Stimulated activated CD4-positive, alpha-beta T cell treated with anti-CD3 and anti-CD28 coated beads, Interleukin-1b, Interleukin-23, amount 100 ng/mL, for 24 hours (primary cell): ENCODE measurements around the gene TCERG1L.
"Not testable (repeated sequence)": the region's sequence is repeated elsewhere in the genome, so short reads cannot be mapped to it uniquely, and the experiment has no call there.

Experiments used
- DNase-seq, 4 experiments: peaks; one replicate each; pipeline ENCODE4 v3.0.0-alpha.2; 2020; ENCODE audit warnings: low read depth in 4 of 4, low spot score in 1 of 4

TCERG1L gene

GRCh38 chr10:131145756-131146155 lies 165.8 kb downstream of the TCERG1L start:
- DNase-seq = no peak

DNA sequence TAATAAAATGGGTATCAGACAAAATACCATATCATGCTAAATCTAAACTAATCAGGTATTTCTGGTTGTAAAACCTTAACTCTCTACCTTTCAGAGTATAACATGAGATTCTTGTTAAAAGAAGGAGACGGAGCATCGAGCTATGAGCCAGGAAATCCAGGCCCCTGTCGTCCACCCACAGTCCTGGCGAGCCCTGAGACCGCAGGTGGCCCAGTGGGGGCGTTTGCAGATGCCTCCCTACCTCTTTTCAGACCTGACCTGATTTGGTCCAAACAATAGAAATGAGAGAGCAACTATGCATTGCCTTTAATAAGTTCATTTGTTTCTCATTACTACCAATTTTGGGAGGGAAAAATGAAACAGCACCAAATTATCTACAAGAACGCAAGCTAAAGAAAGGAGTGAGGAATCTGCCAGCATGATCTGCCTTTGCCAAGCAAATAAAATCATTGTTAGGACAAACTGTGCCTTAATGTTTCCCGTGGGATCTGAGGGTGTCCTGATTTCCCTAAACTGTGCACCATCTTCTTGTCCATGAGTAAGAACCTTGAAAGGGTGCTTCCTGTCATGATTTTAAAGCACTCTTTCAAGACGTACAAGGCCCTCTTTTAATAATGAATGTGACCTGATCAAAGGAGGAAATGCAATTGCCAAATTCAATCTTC lies 166.7 kb downstream of the TCERG1L start:
- no peak for DNase-seq

GRCh38 chr10:131144196-131144595 lies 167.3 kb downstream of the TCERG1L start:
- no peak for DNase-seq

DNA sequence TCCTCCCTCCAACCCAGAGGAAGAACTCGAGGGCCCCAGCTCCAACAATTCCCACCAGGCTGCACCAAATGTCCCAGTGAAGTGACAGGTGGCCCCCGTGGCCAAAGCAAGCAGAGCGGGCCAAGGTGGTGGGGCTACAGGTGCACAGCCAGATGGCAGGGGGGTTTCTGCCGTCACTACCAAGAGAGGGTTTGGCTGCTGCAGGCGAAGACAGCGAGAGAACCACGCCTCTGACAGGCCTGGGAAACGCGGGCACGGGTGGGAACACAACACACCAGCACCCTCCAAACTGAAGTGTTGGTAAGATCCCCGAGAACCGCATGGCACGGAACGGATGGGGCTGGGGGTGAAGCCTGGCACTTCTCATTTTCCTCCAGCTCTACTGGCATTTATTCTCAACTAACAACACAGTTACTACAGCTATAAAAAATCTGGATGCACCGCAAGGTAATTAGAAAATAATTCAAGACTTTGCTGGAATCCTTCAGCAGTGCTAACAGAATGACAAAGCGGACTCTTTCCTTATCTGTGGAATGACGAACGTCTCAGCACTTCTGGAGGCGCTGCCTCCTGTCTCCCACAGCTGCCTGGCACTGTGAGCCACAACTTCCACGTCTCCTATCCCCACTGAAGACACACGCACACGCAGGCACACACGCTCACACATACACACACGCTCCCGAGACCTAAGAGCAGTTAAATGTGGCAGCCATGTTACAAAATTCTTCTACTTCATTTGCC lies 167.9 kb downstream of the TCERG1L start:
- no peak for DNase-seq

DNA sequence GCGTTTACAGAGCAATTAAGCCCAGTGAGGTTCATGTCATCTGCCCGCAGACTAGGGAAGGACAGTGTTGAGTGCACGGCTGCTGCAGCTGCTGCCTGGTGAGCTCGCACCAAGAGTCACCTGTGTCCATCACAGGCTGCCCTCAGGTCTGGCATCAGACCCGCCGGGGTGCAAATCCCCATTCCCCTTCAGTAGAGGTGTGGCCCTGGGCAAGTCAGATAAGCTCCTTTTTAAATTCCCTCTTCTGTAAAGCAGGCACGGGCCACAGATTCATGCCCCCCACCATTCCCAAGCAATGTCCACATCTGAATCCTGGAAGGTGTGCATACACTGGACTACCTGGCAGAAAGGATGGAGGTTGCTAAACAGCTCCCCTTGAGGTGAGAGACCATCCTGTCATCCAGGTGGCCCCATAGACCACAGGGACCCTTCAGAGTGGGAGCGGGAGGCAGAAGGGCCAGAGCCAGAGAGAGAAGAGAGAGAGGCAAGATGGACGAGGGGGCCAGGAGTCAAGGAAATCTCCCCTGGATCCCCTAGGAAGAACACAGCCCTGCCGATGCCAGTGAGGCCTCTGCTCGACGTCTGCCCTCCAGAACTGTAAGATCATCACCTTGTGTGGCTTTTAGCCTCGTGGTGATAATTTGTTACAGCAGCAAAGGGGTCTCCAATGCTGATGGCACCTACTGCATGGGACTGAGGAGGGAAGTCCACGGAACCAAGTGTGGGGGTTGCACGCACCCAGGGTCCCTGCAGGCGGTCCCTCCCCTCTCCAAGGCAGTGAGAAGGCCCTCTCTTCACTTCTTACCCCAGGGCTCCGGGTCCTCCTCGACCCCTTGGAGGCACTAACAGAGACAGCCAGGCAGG lies 168.8 kb downstream of the TCERG1L start:
- no peak for DNase-seq

DNA sequence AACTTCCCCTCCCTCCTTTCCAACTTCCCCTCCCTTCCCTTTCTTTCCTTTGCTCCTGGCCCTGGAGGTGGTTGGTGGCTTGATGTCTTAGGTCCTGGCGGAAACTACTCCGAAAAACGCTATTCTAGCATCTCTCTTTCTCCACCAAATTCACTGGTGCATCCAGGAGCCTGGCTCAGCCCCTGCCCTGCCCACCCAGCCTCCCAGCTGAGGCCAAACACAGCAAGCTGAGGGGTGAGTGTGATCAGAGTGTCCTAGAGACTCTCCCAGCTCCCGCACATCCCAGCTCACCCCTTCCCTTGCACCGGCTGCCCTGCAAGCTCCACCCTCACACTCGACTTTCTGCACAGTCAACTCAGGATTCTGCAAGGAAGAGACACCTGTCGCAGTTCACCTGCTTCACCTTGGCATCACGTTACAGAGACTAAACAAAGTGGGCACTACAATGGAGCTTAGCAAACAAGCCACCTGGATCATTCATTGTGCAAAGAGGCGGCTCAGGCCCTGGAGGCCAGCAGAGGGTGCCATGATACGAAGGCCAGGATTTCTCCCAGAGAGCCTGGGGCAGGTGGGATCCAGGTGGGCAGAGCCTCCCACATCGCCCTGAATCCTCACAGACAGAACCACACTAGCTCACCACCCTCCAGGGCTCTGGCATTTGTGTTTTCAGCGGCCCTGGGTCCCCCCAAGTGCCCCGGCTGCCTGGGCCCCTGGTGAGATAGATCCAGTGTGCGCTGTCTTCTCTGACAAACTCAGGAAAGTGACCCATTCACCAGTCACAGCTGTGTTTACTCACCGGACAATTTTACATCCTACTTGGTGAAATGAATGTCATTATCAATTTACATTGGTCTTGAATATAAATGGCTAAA lies 169.6 kb downstream of the TCERG1L start:
- no peak for DNase-seq

DNA sequence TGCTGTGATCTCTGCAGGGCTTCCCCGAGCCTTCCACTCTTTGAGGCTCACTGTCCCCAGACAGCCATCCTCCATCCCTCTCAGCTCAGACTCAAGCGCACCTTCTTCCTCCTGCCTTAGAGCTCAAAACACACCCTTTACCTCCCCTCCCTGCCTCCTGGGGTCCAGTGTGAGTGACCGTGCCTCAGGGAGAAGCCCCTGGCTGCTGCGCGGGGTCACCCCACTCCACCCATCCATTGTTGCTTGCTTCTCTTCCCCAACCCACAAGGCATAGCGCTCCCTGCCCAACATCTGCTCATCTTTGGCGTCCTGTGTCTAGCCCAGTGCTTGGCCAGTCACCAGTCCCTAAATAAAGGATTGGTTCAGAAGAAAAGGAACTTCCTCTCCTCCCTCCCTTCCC lies 170.3 kb downstream of the TCERG1L start:
- DNase-seq = no peak

- DNase-seq = no peak
Observed at GRCh38 chr10:131140606-131141005, 170.9 kb downstream of the TCERG1L start.

- no peak for DNase-seq
Observed at GRCh38 chr10:131137223-131137622, 174.3 kb downstream of the TCERG1L start.

- DNase-seq = not testable (repeated sequence)
Observed at GRCh38 chr10:131136336-131136735, 175.2 kb downstream of the TCERG1L start.

GRCh38 chr10:131135716-131136115 lies 175.8 kb downstream of the TCERG1L start:
- no peak for DNase-seq

- DNase-seq = no peak
Observed at GRCh38 chr10:131134651-131135050, 176.9 kb downstream of the TCERG1L start.

GRCh38 chr10:131134001-131134576 lies 177.4 kb downstream of the TCERG1L start:
- DNase-seq = no peak

GRCh38 chr10:131132681-131133080 lies 178.8 kb downstream of the TCERG1L start:
- no peak for DNase-seq

GRCh38 chr10:131131726-131132591 lies 179.6 kb downstream of the TCERG1L start:
- DNase-seq = no peak

DNA sequence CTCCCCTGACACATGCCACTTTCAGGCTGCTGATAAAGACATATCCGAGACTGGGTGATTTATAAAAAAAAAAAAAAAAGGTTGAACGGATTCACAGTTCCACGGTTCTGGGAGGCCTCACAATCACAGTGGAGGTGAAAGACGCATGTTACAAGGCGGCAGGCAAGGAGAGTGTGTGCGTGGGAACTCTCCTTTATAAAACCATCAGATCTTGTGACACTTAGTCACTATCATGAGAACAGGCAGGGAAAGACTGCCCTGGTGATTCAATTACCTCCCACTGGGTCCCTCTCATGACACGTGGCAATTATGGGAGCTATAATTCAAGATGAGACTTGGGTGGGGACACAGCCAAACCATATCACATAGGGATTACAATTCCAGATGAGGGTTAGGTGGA lies 181.5 kb downstream of the TCERG1L start:
- no peak for DNase-seq

GRCh38 chr10:131129544-131129943 lies 182.0 kb downstream of the TCERG1L start:
- DNase-seq = no peak

DNA sequence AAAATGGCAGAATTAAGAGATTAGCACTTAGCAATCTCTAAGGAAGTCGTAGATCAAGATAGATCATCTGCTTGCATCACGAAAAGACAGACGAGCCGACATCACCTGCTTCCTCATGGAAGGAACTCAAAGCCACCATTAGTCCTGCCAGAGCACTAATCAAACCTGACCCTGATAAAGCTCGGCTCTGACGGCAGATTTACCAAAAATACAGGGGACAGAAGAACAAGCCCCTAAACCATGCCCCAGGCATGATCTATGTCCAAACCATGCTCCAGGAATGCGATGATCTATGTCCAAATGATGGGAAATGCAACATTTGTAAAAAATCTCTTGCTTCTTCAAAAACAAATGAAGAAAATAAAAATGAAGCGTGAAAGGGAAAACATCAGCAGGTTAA lies 182.8 kb downstream of the TCERG1L start:
- DNase-seq = no peak

- DNase-seq = no peak
Observed at GRCh38 chr10:131127610-131128009, 183.9 kb downstream of the TCERG1L start.
